ENCODE results near the gene PINLYP. TPM values are rescaled to one million over a fixed set of nuclear protein-coding genes. Genes with fewer than 3 reads are reported as not detected.

Gene PINLYP
- total RNA-seq, 1 experiment from 2014 or later: 0.17 TPM

DNA sequence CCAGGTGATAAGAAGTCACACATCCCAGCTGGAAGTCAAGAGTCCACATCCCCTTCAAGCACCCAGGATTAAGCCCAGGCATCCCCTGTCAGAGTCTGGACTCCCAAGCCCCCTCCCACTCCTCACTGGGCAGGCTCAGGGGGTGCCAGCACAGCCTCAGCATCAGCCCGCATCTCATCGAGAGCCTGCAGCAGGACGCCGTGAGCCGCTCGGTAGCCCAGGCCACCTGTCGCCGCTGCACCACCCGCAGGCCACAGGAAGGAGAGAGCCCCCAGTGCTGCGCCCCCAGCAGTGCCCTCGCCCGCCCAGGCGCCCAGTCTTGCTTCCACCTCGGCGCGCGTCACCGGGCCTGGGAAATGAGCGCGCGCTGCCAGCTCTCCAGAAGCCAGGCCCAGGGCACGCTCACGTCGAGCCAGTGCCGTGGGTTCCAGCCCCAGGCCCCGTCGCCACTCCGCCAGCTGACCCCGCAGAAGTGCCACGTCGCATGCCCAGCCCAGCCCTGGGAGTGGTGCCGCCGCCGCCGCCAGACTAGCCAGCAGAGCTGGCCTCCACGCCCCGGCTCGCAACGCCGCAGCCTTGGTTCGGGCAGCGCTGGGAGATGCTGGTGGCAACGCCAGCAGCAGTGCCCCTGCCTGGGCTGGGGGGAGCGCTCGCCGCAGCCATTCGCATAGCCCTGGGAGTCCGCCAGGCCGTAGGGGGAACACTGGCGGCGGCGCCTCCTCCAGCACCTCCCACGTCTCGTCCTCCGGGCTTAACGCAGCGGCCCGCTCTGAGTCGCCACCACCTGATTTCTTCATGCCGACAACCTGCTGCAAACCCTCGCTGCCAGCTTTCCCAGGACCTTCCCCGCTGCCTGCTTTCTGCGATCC, 16.5 kb downstream of the PINLYP start:
- intact Hi-C loops (cut with micrococcal nuclease): loop anchor here (5.0 kb wide), 1 partner anchor 160 kb away; no protein-coding TSS in a partner anchor
- no peaks in the 10 kb centered on the region for H4K20me1 ChIP-seq (ENCODE audit: insufficient read depth)
- no peak overlapping the region for H2AFZ ChIP-seq (ENCODE audit: low read depth, low read length, poor library complexity, severe bottlenecking)
- ATAC-seq (no peak), DNase-seq (ENCODE audit: low read depth, low spot score) (no peak)
- no peaks in the 10 kb centered on the region for H3K9me2 ChIP-seq (ENCODE audit: insufficient read depth)
- no peaks in the 10 kb centered on the region for H3K9me3 ChIP-seq (ENCODE audit: control insufficient read depth in 1 of 2, insufficient read depth in 1 of 2, low read depth in 1 of 2, low read length in 2 of 2)
- no TSS peak for BruUV-seq (replicated peaks)
- CTCF ChIA-PET: no interaction called here
- peaks cover 0 to 16% of the 10 kb centered on the region in 2 experiments; a peak in 3 of 4 replicates for H3K4me1 ChIP-seq (ENCODE audit: control insufficient read depth in 1 of 2, insufficient read depth in 2 of 2, low read length in 2 of 2)
- no peak overlapping the region for H3K4me2 ChIP-seq (ENCODE audit: low read length)
- peaks cover 8 to 9% of the 10 kb centered on the region in 2 experiments; a peak in 3 of 4 replicates for H3K36me3 ChIP-seq (ENCODE audit: control insufficient read depth in 1 of 2, insufficient read depth in 2 of 2, low read length in 2 of 2)
- no peak overlapping the region for H3K4me3 ChIP-seq (replicated peaks in 1 of 2; ENCODE audit: low read depth in 1 of 2, low read length in 2 of 2)
- no peak overlapping the region for H3K9ac ChIP-seq (ENCODE audit: low read length)
- H3K27ac ChIP-seq (ENCODE audit: low read depth, low read length): no peak overlapping the region
- TF ChIP-seq POLR2A (IDR thresholded peaks at IDR 0.05; ENCODE audit: borderline replicate concordance, extremely low read depth, insufficient read depth, insufficient read length): no peak
- TF ChIP-seq CEBPB (IDR thresholded peaks at IDR 0.05; ENCODE audit: low read depth): no peak
- TF ChIP-seq, protein P1, sequence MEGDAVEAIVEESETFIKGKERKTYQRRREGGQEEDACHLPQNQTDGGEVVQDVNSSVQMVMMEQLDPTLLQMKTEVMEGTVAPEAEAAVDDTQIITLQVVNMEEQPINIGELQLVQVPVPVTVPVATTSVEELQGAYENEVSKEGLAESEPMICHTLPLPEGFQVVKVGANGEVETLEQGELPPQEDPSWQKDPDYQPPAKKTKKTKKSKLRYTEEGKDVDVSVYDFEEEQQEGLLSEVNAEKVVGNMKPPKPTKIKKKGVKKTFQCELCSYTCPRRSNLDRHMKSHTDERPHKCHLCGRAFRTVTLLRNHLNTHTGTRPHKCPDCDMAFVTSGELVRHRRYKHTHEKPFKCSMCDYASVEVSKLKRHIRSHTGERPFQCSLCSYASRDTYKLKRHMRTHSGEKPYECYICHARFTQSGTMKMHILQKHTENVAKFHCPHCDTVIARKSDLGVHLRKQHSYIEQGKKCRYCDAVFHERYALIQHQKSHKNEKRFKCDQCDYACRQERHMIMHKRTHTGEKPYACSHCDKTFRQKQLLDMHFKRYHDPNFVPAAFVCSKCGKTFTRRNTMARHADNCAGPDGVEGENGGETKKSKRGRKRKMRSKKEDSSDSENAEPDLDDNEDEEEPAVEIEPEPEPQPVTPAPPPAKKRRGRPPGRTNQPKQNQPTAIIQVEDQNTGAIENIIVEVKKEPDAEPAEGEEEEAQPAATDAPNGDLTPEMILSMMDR (IDR thresholded peaks at IDR 0.05 in 2 of 3, conservative IDR thresholded peaks at IDR 0.05 in 1 of 3; ENCODE audit: borderline replicate concordance in 1 of 3, insufficient read depth in 1 of 3, low read depth in 2 of 3, low read length in 2 of 3): no peak
- TF ChIP-seq SRF (IDR thresholded peaks at IDR 0.05; ENCODE audit: low read depth): no peak
- TF ChIP-seq EGR1 (IDR thresholded peaks at IDR 0.05; ENCODE audit: low read depth): no peak
- TF ChIP-seq RAD21 (IDR thresholded peaks at IDR 0.05; ENCODE audit: low read depth): no peak
- TF ChIP-seq, protein P2, sequence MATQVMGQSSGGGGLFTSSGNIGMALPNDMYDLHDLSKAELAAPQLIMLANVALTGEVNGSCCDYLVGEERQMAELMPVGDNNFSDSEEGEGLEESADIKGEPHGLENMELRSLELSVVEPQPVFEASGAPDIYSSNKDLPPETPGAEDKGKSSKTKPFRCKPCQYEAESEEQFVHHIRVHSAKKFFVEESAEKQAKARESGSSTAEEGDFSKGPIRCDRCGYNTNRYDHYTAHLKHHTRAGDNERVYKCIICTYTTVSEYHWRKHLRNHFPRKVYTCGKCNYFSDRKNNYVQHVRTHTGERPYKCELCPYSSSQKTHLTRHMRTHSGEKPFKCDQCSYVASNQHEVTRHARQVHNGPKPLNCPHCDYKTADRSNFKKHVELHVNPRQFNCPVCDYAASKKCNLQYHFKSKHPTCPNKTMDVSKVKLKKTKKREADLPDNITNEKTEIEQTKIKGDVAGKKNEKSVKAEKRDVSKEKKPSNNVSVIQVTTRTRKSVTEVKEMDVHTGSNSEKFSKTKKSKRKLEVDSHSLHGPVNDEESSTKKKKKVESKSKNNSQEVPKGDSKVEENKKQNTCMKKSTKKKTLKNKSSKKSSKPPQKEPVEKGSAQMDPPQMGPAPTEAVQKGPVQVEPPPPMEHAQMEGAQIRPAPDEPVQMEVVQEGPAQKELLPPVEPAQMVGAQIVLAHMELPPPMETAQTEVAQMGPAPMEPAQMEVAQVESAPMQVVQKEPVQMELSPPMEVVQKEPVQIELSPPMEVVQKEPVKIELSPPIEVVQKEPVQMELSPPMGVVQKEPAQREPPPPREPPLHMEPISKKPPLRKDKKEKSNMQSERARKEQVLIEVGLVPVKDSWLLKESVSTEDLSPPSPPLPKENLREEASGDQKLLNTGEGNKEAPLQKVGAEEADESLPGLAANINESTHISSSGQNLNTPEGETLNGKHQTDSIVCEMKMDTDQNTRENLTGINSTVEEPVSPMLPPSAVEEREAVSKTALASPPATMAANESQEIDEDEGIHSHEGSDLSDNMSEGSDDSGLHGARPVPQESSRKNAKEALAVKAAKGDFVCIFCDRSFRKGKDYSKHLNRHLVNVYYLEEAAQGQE (IDR thresholded peaks at IDR 0.05; ENCODE audit: low read depth): no peak
- no peak for TF ChIP-seq ZNF274 (IDR thresholded peaks at IDR 0.05; ENCODE audit: low read depth, low read length)
- no peak for TF ChIP-seq JUND (IDR thresholded peaks at IDR 0.05)
- TF ChIP-seq, protein P3, sequence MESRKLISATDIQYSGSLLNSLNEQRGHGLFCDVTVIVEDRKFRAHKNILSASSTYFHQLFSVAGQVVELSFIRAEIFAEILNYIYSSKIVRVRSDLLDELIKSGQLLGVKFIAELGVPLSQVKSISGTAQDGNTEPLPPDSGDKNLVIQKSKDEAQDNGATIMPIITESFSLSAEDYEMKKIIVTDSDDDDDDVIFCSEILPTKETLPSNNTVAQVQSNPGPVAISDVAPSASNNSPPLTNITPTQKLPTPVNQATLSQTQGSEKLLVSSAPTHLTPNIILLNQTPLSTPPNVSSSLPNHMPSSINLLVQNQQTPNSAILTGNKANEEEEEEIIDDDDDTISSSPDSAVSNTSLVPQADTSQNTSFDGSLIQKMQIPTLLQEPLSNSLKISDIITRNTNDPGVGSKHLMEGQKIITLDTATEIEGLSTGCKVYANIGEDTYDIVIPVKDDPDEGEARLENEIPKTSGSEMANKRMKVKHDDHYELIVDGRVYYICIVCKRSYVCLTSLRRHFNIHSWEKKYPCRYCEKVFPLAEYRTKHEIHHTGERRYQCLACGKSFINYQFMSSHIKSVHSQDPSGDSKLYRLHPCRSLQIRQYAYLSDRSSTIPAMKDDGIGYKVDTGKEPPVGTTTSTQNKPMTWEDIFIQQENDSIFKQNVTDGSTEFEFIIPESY (IDR thresholded peaks at IDR 0.05; ENCODE audit: extremely low read depth, insufficient replicate concordance, low read length): no peak
- POLR2A ChIA-PET: no interaction called here
- peaks cover 30% of the 10 kb centered on the region for H3K79me2 ChIP-seq (ENCODE audit: insufficient read depth, low read length)
- RAD21 ChIA-PET (ENCODE audit: low non-redundant PET in 1 of 2, low total read pairs in 2 of 2, uncharacterized antibody in 2 of 2, unreplicated experiment in 2 of 2): interaction anchor here in 1 of 2 experiments (0.5 kb wide), 1 partner anchor 55 kb away, joined by 3 read pairs; no protein-coding TSS in a partner anchor
- H3K27me3 ChIP-seq (ENCODE audit: insufficient read depth, low read length): no peaks in the 10 kb centered on the region

All from HCT116 (cell line).